ENCODE measurements around the gene DNAH12. TPM values are rescaled to one million over a fixed set of nuclear protein-coding genes. Genes with fewer than 3 reads are reported as not detected.

The DNAH12 gene
- total and polyA plus RNA-seq, 2 donors (not counting 1 experiment from before 2014, with no cell fraction given): 0.12 to 0.17 TPM

- Histone ChIP-seq H3K9me3 (ENCODE audit: control insufficient read depth, insufficient read depth, low read depth, low read length) (no peaks in the 10 kb centered on the region), H3K4me3 (replicated peaks in 1 of 4; ENCODE audit: control extremely low read depth in 1 of 4, insufficient read depth in 1 of 4, low read depth in 3 of 4, low read length in 4 of 4) (no peak overlapping the region), H4K20me1 (ENCODE audit: control insufficient read depth, extremely low read depth, insufficient read depth, low read length) (no peaks in the 10 kb centered on the region), H3K36me3 (ENCODE audit: control insufficient read depth, insufficient read depth, low read length) (no peaks in the 10 kb centered on the region), H3K79me2 (ENCODE audit: control insufficient read depth, insufficient read depth, low read length) (no peaks in the 10 kb centered on the region), H3K27ac (ENCODE audit: insufficient read depth, low read length) (no peak overlapping the region), H3K4me2 (ENCODE audit: extremely low read depth, insufficient read depth, low read length) (no peak overlapping the region), H3K9ac (ENCODE audit: insufficient read depth, low read length) (no peak overlapping the region), H3K4me1 (ENCODE audit: control insufficient read depth, extremely low read depth, insufficient read depth, low read length) (no peaks in the 10 kb centered on the region), H3K27me3 (ENCODE audit: control insufficient read depth, insufficient read depth, low read length) (no peaks in the 10 kb centered on the region), H2AFZ (ENCODE audit: low read length) (no peak overlapping the region)
- no peak for DNase-seq (ENCODE audit: low read depth in 2 of 2)
- TF ChIP-seq EZH2 (IDR thresholded peaks at IDR 0.05; ENCODE audit: low read length, missing control alignments) (no peak), CTCF (conservative IDR thresholded peaks at IDR 0.05 in 1 of 2, IDR thresholded peaks at IDR 0.05 in 1 of 2; ENCODE audit: low read depth in 1 of 2, low read length in 2 of 2) (no peak)
These were observed 287.3 kb downstream of the DNAH12 start for GRCh38 chr3:57256844-57257243.

- Histone ChIP-seq H4K20me1 (ENCODE audit: control insufficient read depth, extremely low read depth, insufficient read depth, low read length) (no peaks in the 10 kb centered on the region), H3K4me2 (ENCODE audit: extremely low read depth, insufficient read depth, low read length) (no peak overlapping the region), H3K27ac (ENCODE audit: insufficient read depth, low read length) (no peak overlapping the region), H3K36me3 (ENCODE audit: control insufficient read depth, insufficient read depth, low read length) (no peaks in the 10 kb centered on the region), H3K9me3 (ENCODE audit: control insufficient read depth, insufficient read depth, low read depth, low read length) (no peaks in the 10 kb centered on the region), H3K27me3 (ENCODE audit: control insufficient read depth, insufficient read depth, low read length) (no peaks in the 10 kb centered on the region), H3K9ac (ENCODE audit: insufficient read depth, low read length) (no peak overlapping the region), H3K4me3 (replicated peaks in 1 of 4; ENCODE audit: control extremely low read depth in 1 of 4, insufficient read depth in 1 of 4, low read depth in 3 of 4, low read length in 4 of 4) (no peak overlapping the region), H2AFZ (ENCODE audit: low read length) (no peak overlapping the region), H3K79me2 (ENCODE audit: control insufficient read depth, insufficient read depth, low read length) (no peaks in the 10 kb centered on the region), H3K4me1 (ENCODE audit: control insufficient read depth, extremely low read depth, insufficient read depth, low read length) (no peaks in the 10 kb centered on the region)
- no peak for DNase-seq (ENCODE audit: low read depth in 2 of 2)
- TF ChIP-seq CTCF (conservative IDR thresholded peaks at IDR 0.05 in 1 of 2, IDR thresholded peaks at IDR 0.05 in 1 of 2; ENCODE audit: low read depth in 1 of 2, low read length in 2 of 2): no peak
- no peak for TF ChIP-seq EZH2 (IDR thresholded peaks at IDR 0.05; ENCODE audit: low read length, missing control alignments)
These were observed 291.7 kb downstream of the DNAH12 start for GRCh38 chr3:57252404-57252803.

GRCh38 chr3:57244946-57245345, 299.2 kb downstream of the DNAH12 start:
- no peak for DNase-seq (ENCODE audit: low read depth in 2 of 2)
- H3K4me3 ChIP-seq (replicated peaks in 1 of 4; ENCODE audit: control extremely low read depth in 1 of 4, insufficient read depth in 1 of 4, low read depth in 3 of 4, low read length in 4 of 4): no peak overlapping the region
- H3K27me3 ChIP-seq (ENCODE audit: control insufficient read depth, insufficient read depth, low read length): no peaks in the 10 kb centered on the region
- no peaks in the 10 kb centered on the region for H3K9me3 ChIP-seq (ENCODE audit: control insufficient read depth, insufficient read depth, low read depth, low read length)
- H3K36me3 ChIP-seq (ENCODE audit: control insufficient read depth, insufficient read depth, low read length): peaks cover 1% of the 10 kb centered on the region
- H2AFZ ChIP-seq (ENCODE audit: low read length): no peak overlapping the region
- H3K79me2 ChIP-seq (ENCODE audit: control insufficient read depth, insufficient read depth, low read length): no peaks in the 10 kb centered on the region
- no peaks in the 10 kb centered on the region for H3K4me1 ChIP-seq (ENCODE audit: control insufficient read depth, extremely low read depth, insufficient read depth, low read length)
- H3K9ac ChIP-seq (ENCODE audit: insufficient read depth, low read length): no peak overlapping the region
- TF ChIP-seq CTCF (conservative IDR thresholded peaks at IDR 0.05 in 1 of 2, IDR thresholded peaks at IDR 0.05 in 1 of 2; ENCODE audit: low read depth in 1 of 2, low read length in 2 of 2) (no peak), EZH2 (IDR thresholded peaks at IDR 0.05; ENCODE audit: low read length, missing control alignments) (no peak)
- H3K27ac ChIP-seq (ENCODE audit: insufficient read depth, low read length): no peak overlapping the region
- H3K4me2 ChIP-seq (ENCODE audit: extremely low read depth, insufficient read depth, low read length): no peak overlapping the region
- no peaks in the 10 kb centered on the region for H4K20me1 ChIP-seq (ENCODE audit: control insufficient read depth, extremely low read depth, insufficient read depth, low read length)

Other genes with a start within 250 kb of the DNAH12 start
- 9.0 and 11.1 TPM in 2 replicates for gene PDE12, start 11.9 kb upstream of the DNAH12 start, total RNA-seq
- gene PDE12, start 11.9 kb upstream of the DNAH12 start, polyA plus RNA-seq: 11.2 and 15.3 TPM in 2 replicates
- gene ARF4, start 53.0 kb upstream of the DNAH12 start, total RNA-seq: 121 and 173 TPM in 2 replicates
- gene ARF4, start 53.0 kb upstream of the DNAH12 start, polyA plus RNA-seq: 544 and 761 TPM in 2 replicates
- gene DENND6A, start 148.7 kb upstream of the DNAH12 start, total RNA-seq: 13.4 and 14.1 TPM in 2 replicates
- 11.2 and 11.4 TPM in 2 replicates for gene DENND6A, start 148.7 kb upstream of the DNAH12 start, polyA plus RNA-seq
- gene SLMAP, start 212.0 kb upstream of the DNAH12 start, total RNA-seq: 43.1 and 55.5 TPM in 2 replicates
- gene SLMAP, start 212.0 kb upstream of the DNAH12 start, polyA plus RNA-seq: 31.1 and 35.3 TPM in 2 replicates

All from fibroblast of lung (primary cell).